Measurements from ENCODE around the gene C1orf159.
"Not testable (repeated sequence)": the region's sequence is repeated elsewhere in the genome, so short reads cannot be mapped to it uniquely, and the experiment has no call there.

Gene C1orf159

GRCh38 chr1:1116701-1117468 lies 996 bp upstream of the C1orf159 start:
- DNase-seq, result peak; percentile 55

DNA sequence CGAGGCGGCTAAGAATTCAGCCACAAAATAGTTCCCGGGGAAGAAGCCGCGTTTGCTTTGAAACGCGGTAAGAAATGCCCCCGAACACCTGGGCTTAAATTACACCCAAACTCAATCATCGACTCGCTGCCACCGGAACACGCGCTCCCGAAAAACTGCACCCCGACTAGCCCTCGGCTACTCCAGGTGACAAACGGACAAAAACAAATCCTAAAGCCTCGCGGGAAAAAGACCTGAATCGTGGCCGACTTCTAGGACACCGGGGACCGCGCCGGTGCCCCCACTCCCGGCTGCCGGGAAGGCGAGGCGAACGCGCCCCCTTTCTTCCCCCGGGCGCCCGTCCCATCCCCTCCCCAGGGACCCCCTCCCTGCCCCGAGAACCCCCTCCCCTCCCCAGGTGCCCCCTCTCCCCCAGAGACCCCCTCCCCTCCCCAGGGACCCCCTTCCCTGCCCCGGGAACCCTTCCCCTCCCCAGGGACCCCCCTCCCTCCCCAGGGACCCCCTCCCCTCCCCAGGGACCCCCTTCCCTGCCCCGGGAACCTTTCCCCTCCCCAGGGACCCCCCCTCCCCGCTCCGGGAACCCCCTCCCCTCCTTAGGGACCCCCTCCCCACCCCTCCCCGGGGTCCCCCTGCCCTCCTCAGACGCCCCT lies 628 bp downstream of the C1orf159 start:
- DNase-seq, result no peak

DNA sequence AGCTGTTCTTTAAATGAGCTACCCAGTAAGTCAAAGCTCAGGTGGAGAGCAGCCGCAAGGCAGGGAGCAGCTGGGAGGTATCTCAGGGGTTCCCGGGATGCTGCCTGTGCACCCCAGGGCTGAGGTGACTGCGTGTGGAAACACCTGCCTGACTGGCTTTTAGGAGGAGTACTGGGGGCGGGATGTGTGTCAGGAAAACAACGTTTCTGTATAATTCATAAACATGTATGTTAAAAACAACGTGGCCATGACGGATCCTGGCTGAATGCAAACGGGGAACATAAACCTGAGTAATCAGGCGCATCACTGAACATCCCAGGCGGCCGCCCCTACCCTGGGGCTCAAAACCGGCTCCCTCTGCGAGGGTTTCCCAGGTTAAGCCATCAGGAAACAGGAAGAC lies 1.5 kb downstream of the C1orf159 start:
- no peak for DNase-seq

- DNase-seq, result no peak
Measured at GRCh38 chr1:1112237-1112985, 3.5 kb downstream of the C1orf159 start.

- DNase-seq, result no peak
Measured at GRCh38 chr1:1111516-1112236, 4.2 kb downstream of the C1orf159 start.

DNA sequence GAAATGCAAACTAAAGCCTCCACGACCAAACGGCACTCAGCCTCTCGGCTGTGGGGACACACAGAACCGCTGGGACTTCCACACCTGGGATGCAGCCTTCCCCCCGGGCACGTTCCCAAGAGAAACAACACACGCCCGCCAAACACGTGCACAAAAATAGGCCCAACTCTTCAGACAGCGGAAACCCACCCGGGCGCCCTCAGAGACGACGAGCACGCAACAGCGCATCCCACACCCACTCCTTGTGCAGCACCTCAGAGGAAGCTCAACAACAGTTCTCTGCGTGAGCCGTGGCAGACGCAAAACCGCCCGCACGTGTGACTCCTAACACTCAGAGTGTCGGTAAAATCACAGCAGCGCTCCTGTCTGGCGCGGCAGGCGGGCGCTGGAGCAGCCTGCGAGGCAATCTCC lies 5.3 kb downstream of the C1orf159 start:
- DNase-seq, result no peak

GRCh38 chr1:1109743-1110142 lies 6.1 kb downstream of the C1orf159 start:
- DNase-seq, result no peak

DNA sequence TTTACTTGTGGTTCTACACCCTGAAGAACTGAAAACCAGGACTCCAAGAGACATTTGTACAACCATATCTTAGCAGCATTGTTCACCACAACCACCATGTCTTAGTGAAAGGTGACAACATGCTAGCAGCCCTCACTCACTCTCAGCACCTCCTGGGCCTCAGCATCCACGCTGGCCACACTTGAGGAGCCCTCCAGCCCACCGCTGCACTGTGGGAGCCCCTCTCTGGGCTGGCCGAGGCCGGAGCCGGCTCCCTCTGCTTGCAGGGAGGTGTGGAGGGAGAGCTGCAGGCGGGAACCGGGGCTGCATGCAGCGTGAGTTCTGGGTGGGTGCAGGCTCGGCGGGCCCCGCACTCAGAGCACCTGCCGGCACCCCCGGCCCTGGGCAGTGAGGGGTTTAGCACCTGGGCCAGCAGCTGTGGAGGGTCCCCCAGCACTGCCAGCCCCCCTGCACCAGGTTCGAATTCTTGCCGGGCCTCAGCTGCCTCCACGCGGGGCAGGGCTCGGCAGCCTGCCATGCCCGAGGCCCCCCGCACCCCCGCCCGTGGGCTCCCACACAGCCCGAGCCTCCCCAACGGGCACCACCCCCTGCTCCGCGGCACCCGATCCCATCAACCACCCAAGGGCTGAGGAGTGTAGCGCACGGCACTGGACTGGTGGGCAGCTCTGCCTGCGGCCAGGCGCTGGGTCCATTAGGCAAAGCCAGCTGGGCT lies 9.2 kb downstream of the C1orf159 start:
- no peak for DNase-seq

DNA sequence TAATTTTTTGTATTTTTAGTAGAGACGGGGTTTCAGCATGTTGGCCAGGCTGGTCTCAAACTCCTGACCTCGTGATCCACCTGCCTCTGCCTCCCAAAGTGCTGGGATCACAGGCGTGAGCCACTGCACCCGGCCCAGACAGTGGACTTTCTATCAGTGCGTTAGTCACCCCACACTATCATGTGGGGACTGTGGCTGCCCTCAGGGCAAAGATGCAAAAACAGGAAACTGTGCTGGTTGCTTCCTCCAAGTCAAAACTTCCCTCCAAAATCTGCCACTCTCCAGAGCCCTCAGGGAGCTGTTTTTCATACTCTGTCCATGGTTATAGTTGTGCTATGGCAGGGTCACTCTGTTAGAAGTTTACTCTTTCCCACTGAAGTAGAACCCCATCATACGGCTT lies 11.7 kb downstream of the C1orf159 start:
- DNase-seq, result not testable (repeated sequence)

DNA sequence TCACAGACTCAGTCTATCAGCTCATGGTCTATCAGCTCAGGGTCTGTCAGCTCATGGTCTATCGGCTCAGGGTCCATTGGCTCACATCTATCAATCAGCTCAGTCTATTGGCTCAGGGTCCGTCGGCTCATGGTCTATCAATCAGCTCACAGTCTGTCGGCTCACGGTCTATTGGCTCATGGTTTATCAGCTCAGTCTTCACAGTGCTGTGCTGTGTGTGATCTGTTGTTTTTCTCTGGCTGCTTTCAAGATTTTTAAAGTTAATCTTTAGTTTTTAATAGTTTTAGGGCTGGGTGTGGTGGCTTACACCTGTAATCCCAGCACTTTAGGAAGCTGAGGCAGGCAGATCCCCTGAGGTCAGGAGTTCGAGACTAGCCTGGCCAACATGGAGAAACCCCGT lies 14.4 kb downstream of the C1orf159 start:
- no peak for DNase-seq

- no peak for DNase-seq
Measured at GRCh38 chr1:1100296-1100695, 15.6 kb downstream of the C1orf159 start.

GRCh38 chr1:1099506-1100183 lies 16.2 kb downstream of the C1orf159 start:
- DNase-seq, result no peak

DNA sequence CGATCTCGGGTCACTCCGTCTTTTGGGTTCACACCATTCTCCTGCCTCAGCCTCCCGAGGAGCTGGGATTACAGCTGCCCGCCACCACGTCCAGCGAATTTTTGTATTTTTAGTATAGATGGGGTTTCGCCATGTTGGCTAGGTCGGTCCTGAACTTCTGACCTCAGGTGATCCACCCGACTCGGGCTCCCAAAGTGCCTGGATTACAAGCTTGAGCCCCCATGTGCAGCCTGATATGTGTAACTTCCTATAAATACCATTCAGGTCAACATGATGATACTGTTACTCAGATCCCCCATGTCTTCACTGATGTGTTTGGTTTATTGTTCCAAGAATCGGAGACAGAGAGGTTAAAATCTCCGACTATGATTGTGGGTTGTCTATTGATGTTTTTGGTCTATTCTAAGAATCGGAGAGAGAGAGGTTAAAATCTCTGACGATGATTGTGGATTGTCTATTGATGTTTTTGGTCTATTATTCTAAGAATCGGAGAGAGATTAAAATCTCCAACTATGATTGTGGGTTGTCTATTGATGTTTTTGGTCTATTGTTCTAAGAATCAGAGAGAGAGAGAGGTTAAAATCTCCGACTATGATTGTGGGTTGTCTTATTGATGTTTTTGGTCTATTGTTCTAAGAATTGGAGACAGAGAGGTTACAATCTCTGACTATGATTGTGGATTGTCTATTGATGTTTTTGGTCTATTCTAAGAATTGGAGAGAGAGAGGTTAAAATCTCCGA lies 17.0 kb downstream of the C1orf159 start:
- DNase-seq, result no peak

DNA sequence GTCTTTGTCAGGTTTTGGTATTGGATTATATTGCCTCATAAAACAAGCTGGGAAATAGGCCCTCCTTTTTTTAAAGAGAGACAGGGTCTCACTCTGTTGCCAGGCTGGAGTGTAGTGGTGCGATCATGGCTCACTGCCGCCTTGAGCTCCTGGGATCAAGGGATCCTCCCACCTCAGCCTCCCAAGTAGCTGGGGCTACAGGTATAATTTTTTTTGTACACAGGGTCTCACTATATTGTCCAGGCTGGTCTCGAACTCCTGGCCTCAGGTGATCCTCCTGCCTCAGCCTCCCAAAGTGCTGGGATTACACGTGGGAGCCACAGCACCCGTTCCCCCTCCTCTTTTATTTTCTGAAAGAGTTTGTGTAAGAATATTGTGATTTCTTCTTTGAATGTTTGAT lies 19.8 kb downstream of the C1orf159 start:
- not testable (repeated sequence) for DNase-seq

DNA sequence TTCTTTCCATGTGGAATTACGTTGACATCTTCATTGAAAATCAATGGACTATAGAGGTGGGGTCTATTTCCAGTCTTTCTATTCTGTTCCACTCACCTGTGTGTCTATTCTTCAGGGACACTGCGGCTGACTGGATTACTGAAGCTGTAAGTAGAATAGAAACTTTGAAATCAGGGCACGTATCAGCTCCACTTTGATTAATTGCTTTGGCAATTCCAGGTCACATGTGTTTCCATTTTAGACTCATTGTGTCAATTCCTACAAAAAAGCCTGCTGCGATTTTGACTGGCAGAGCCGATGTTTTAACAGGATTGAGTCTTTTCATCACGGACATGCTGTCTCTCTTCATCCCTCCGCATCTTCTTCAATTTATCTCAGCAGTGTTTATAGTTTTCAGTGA lies 20.9 kb downstream of the C1orf159 start:
- no peak for DNase-seq

DNA sequence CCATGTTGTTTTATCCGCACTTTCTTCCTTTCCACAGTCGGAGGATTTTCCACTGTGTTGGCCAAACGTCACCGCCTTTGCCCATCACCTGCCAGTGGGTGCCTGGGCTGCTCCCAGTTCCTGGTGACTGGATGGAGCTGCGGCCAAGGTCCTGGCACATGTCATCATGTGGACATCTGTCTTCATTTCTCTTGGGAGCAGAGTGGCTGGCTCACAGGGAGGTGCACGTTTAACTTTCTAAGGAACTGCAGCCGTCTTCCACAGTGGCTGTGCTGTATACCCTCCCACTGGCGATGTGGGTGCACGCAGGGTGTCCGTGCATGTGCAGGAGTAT lies 22.3 kb downstream of the C1orf159 start:
- no peak for DNase-seq

DNA sequence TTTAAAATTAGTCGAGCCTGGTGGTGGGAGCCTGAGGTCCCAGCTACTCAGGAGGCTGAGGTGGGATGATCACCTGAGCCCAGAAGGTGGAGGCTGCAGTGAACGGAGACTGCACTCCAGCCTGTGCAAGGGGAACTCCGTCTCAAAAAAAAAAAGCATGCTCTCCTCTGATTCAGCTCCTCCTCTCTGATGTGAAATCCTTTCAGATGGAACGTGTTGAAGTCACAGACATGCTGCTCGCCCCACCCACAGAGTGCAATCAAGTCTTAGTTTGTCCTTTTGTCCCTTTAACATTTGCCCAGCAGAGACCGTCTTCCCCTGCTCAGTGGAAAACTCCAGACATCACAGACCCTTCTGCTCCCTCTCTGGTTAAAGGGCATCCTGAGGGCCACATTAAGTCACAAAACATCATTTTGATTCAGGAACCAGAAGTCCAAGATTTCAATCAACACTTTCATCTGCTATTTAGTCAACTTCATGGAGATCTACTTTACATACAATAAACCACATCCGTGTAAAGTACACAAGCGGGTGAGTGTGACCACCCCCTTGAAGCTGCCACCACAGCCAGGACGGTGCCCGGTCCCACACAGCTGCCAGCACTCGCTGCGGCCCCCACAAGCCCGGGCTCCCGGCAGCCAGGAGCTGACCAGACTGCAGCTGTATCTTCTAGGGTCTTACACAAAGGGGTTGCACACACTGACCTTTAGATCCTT lies 22.8 kb downstream of the C1orf159 start:
- DNase-seq, result no peak

DNA sequence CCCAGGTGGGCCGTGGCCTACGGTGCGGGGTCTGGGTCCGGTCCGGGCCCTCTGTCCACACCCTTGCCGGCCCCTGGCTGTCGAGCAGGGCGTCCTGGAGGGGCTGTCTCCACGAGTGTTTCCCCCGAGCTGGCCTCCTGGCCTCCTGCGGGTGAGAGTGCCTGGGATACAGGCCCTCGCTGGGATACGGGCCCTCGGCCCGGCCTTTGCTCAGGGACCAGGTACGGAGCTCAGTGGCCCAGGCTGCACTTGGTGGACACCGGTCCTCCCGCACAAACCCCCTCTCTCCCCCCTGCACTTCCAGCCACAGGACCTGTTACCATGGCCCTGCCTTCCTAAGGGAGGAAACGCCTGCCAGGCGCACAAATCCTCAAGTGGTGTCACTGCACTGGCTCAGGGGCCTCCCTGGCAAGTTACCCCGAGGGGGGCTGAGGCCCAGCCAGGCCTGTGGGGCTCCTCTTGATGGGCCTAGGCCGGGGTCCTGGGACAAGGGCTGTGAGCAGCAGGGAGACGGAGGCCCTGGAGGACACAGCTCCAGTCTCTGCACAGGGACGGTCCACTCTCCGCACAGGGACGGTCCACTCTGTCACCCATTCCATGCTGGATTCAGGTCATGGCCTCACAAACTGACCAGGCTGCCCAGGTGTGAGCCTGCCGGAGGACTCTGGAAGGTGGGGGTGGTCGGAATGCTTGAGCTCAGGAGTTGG lies 23.6 kb downstream of the C1orf159 start:
- DNase-seq, result no peak

DNA sequence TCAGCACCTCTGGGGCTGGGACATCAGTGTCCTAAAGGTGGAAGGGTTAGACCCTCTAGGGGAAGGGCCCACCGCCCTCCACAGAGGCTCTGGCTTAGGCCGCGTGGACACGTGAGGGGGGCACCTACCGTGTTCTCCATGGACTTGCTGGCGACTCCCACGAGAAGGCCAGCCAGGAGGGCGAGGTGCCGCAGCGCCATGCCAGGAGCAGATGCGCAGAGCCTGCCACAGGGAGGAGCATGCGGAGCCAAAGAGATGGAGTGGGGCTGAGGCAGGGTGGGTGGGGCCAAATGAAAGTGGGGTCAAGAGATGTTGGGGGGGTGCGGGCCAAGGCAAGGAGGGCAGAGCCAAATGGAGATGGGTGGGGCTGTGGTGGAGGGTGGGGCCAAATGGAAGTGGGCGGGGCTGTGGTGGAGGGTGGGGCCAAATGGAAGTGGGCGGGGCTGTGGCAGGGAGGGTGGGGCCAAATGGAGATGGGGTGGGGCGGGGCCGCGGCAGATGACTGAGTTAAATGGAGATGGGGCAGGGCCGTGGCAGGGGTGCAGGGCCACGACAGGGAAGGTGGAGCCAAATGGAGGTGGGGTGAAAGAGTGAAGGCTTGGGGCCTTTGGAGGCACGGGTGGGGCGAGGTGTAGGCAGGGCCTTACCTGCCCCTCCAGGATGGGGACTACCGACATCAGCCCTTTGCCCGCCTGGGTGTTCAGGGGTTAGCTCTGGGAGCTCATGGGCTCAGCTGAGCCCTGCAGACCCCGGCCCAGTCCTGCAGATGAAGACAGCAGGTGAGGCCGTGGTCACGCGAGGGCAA lies 24.3 kb downstream of the C1orf159 start:
- DNase-seq, result peak; percentile 10
